ENCODE results near the gene POLR1B.
A peak's percentile ranks its signal among the peaks of the same experiment; 100 is the strongest.
"Not testable (repeated sequence)": the region's sequence is repeated elsewhere in the genome, so short reads cannot be mapped to it uniquely, and the experiment has no call there.

POLR1B gene

DNA sequence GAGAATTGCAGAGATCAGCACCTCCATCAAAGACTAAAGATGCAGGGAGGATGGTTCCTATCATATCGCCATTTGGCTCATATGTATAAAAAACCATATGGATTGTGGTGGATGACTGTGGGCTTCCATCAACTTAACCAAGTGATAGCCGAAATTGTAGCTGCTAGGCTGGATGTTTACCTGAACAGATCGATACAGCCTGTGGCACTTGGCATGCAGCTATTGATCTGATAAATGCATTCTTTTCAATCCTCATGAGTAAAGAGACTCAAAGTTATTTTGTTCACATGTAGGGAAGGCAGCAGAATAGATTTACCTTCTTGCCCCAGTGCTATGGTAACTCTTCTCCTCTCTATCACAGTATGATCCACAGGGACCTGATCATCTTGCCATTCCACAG, 60.7 kb downstream of the POLR1B start:
- DNase-seq, result no peak

DNA sequence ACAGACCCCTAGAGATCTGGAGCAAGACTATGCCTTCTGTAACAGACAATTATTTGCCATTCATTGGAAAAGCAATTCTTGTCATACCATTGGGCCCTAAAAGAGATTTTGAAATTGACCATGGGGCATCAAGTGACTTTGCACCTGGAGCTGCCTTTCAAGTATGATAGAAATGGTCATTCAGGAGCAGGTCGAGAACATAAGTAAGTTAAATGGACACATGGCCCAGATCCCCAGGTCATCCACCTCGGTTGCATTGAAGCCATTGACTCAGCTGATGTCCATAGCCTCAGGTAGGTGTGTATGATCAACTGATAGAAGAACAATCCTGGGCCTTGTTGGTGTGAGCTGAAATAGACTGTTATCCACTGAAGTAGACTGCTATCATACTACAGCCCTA, 61.5 kb downstream of the POLR1B start:
- DNase-seq, result no peak

DNA sequence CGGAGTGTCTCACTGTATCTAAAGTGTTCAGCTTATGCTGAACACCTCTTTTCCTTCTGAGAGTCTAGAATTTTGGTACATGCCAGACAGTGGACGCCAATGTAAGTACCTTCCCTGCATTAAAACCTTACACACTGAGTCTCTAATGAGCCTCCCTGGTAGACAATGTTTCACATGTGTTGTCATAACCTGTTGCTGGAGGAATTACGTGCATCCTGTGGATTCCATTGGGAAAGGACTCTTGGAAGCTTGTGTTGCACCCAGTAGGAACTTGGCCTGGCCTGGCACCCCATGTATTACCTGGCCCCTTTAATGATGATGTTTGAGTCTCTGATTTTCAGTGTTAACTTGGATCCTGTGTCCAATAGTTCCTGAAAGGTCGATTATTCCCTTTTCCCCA, 62.7 kb downstream of the POLR1B start:
- DNase-seq, result no peak

DNA sequence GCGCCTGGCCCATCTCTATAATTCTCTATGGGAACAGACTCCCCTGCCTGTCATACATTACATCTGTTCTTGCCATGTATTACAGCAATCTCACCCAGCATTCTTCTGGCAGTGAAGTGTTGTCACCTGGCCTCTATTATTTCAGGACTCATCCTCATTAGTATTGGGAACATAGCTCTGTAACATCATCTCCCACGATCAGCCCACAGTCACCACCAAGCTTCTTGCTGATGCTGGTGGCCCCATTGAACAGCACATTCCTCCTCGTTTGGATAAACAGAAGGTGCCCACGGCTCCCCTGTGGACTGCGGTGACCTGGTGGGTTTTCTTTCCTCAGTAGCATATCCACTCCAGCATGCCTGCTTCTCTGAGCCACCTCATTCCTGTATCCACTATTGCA, 63.7 kb downstream of the POLR1B start:
- no peak for DNase-seq

DNA sequence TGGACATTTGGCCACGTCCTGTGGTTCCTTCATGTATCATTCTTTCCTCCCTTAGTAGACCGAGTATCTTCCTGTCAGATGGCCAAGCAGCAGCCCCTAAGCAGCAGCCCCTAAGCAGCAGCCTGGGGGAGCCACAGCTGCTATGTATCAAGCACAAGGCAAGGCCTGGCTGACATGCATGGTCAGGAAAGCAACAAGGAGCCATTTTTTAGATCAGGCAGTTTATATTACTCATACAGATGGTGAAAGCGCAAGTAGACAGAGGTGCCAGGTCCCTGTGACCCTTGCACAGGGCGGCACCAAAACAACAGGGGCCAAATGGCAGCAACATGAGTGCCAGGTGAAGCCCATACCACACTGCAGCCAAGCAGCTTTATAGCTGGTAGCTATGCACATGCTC, 64.3 kb downstream of the POLR1B start:
- DNase-seq, result no peak

DNA sequence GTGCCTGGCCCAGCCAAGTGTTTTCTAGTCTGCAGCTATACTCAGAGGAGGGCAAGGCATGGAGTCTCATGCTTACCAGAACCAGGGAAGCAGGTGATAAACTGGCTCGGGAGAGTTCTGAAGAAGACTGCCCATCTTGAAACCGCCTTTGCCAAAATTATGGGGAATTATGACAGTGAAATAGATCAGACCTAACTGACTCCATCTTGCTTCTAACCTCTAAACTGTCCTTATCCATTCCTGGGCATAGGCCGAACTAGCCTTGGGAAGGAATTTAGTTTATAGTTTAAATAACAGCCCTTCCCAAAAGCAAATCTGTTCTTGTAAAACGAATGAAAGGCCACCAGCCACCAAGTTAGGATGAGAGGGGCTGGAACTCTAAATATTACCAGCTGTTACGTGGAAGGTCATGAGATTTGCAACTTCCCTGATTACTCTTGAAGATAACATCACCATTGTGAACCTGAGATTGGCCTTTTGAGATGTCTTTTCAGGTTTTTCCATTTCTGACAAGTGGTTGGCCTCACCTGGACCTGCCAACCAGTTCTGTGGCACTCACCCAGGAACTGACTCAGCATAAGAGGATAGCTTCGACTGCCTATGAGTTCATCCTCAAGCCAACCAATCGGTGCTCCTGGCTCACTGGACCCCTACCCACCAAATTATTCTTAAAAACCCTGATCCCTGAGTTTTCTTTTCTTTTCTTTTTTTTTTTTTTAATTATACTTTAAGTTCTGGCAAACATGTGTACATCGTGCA, 65.6 kb downstream of the POLR1B start:
- DNase-seq, result no peak

DNA sequence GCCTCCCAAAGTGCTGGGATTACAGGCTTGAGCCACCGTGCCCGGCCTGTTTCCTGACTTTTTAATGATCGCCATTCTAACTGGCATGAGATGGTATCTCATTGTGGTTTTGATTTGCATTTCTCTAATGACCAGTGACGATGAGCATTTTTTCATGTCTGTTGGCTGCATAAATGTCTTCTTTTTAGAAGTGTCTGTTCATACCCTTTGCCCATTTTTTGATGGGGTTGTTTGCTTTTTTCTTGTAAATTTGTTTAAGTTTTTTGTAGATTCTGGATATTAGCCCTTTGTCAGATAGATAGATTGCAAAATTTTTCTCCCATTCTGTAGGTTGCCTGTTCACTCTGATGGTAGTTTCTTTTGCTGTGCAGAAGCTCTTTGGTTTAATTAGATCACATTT, 67.1 kb downstream of the POLR1B start:
- not testable (repeated sequence) for DNase-seq

DNA sequence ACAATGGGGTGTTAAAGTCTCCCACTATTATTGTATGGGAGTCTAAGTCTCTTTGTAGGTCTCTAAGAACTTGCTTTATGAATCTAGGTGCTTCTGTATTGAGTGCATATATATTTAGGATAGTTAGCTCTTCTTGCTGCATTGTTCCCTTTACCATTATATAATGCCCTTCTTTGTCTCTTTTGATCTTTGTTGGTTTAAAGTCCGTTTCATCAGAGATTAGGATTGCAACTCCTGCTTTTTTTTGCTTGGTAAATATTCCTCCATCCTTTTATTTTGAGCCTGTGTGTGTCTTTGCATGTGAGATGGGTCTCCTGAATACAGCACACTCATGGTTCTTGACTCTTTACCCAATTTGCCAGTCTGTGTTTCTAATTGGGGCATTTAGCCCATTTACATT, 70.0 kb downstream of the POLR1B start:
- not testable (repeated sequence) for DNase-seq

DNA sequence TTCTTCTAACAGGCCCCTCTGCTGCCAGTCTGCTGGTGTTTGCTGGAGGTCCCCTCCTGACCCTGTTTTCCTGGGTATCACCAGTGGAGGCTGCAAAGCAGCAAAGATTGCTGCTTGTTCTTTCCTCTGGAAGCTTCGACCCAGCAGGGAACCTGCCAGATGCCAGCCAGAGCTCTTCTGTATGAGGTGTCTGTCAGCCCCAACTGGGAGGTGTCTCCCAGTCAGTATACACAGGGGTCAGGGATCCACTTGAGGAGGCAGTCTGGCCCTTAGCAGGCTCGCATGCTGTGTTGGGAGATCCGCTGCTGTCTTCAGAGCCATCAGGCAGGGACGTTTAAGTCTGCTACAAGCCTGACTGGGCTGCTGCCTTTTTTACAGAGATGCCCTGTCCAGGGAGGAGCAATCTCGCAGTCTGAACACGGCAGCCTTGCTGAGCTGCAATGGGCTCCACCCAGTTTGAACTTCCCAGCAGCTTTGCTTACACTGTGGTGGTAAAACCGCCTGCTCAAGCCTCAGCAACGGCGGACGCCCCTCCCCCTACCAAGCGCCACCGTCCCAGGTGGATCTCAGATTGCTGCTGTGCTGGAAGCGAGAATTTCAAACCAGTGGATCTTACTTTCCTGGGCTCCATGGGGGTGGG, 72.1 kb downstream of the POLR1B start:
- DNase-seq, result no peak

DNA sequence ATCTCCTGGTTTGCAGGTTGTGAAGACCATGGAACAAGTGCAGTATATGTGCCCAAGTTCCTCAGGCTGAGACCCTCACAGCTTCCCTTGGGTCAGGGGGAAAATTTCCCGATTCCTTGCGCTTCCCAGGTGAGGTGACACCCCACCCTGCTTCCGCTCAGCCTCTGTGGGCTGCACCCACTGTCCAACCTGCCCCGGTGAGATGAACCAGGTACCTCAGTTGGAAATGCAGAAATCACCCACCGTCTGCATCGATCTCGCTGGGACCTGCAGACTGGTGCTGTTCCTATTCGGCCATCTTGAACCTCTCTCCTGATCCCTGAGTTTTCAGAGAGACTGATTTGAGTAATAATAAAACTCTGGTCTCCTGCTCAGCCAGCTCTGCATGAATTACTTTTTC, 72.8 kb downstream of the POLR1B start:
- DNase-seq, result no peak

DNA sequence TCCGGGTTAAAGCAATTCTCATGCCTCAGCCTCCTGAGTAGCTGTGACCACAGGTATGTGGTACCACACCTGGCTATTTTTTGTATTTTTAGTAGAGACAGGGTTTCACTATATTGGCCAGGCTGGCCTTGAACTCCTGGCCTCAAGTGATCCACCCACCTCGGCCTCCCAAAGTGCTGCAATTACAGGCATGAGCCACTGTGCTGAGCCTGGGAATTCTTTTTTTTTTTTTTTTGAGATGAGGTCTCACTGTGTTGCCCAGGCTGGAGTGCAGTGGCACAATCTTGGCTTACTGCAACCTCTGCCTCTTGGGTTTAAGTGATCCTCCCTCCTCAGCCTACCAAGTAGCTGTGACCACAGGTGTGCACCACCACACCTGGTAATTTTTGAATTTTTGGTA, 73.5 kb downstream of the POLR1B start:
- not testable (repeated sequence) for DNase-seq

DNA sequence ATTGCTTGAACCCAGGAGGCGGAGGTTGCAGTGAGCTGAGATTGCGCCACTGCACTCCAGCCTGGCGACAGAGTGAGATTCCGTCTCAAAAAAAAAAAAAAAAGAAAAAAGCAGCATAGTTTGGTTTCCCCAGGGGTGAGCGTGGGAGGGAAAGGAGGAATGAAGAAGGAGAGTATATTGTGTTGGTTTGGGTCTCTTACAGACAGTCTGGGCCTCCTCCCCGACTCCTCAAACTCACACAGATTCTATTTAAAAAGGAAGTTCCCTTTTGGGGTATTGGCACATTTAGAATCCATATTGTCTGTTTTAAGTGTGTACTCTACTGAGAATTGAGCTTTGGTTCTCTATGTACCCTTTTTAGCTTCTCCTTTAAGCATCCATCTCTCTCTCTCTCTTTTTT, 76.1 kb downstream of the POLR1B start:
- no peak for DNase-seq

DNA sequence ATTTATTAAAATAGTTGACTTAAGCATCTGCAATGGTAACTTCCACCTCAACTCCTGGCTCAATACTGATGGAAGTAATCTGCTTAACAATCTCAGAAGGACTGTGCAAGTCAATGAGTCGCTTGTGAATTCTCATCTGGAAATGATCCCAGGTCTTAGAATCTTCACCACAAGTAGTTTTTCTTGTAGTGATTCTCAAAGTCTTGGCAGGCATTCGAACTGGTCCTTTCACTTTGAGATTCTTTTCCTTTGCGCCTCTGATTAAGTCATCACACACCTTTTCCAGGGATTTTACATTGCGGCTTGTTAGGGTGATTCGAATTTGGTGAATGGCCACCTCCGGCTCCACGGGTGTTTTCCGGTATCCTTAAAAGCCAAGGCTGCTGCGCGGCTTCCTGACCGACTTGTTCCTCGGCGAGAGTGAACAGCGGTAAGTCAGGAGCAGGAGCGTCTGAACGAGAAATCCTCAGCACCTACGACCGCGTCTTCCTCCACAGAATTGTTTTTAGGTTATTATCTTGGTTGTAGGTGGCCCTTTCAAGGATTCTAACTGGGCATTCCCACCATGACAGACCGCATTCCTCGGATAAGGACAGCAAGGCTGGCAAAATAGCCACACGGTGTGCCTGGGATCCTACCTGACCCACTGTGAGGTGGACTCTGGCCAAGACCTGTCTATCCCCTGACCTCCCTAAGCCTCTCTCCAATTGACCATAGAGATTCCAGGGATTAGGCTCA, 79.7 kb downstream of the POLR1B start:
- DNase-seq, result no peak

DNA sequence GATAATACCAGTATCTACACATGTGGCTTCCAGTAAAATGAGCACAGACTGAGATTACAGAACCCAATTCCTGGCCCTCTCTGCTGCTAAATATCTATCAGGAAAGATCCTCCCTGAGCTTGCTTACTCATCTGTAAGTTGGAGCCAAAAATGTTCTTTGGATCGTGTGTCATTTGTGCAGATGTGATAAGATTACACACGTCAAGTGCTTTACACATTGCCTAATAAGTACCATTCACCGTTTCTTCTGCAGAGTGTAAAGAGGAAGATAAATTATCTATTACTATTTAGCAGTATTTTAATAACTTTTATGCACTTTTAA, 80.2 kb downstream of the POLR1B start:
- DNase-seq, result no peak

DNA sequence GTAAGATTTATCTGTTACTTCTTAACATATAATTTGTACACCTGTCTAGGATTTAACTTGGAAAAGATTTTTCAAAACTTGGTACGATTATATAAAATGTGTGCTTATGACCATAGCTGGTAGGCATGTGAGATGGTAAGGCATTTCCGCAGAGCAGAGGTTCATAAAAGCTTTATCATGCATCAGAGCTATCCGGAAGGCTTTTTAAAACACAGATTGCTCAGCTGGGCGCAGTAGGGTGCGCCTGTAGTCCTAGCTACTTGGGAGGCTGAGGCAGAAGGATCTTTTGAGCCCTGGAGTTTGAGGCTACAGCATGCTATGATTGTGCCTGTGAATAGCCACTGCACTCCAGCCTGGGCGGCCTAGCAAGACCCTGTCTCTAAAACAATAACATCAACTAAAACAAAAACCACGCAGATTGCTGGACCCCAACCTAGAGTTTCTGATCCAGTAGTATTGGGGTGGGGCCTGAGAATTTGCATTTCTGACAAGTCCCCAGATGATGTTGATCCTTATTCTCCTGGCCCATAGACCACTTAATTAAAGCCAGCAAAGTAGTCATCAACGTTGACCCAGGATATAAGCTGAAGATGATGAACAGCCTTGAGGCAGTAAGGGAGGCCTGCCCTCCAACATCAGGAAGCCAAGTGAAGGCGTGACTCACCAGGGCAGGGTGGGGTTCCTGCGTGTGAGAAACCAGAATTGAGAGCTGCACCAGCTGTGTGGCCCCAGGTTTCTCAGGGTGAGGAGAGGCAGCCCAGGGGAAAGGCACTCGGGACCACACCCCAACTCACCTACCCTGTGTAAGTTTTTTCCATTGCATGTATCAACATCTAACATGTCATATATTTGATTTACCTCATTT, 81.9 kb downstream of the POLR1B start:
- peak; percentile 72 for DNase-seq

DNA sequence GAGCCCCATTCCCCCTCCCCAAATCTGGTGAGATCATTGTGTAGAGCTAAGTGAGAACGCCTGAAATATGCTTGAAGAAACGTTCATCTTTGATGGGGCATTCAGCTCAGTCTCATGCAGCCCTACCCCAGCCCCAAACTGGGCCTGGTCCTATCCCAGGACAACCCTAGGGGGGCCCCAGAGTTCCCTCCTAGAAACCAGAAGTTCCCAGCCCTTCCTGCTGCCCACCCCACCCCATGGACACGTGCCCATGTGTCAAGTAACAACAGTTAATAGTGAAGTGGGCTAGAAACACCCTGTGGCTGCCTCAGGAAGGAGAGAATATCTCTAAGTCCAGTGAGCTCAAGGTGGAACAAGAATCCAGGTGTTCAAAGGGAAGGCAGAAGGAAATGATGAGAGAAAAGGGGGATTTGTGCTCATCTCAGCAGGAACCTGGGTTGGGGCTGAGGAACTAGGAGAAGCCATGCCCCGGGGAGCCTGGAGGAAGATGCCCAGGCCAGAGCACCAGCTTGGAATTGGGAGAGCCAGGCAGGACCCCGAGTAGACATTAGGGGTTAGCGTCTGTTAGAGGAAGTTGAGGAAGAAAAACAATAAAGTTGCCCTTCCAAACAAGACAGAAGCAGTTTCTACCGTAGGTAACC, 83.3 kb downstream of the POLR1B start:
- DNase-seq, result no peak

DNA sequence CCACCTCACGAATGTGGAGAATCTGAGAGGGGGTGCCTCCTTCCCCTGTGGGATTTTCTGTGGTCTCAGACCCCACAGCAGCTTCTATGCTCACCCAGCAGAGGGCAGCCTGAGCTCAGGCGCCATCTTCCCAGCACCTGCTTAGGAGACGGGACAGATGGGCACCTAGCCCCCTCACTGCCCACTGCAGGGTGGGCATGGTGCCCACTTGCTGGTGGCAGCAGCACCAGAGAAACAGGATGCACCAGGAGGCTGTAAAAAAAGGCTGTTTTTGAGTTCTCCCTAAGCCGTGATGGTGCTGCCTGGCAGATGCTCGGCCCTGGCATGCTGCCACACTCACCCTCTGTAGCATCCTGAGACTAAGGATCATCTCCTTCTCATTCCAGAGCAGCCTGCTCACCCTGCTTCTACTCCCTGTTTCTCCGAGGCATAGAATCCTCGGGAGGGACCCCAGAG, 84.4 kb downstream of the POLR1B start:
- DNase-seq, result peak; percentile 74
